Naive B cell (primary cell): ENCODE measurements around the gene CDKAL1. TPM values are rescaled to one million over a fixed set of nuclear protein-coding genes. Genes with fewer than 3 reads are reported as not detected.

Experiments used
- ATAC-seq, 2 donors: fragments of 150-1000 bp; cut with Tn5 transposase; 2 replicates each; pipeline ENCODE4 v1.10.0; 2021; ENCODE audit warnings: low read depth in 2 of 2, mild to moderate bottlenecking in 2 of 2, moderate library complexity in 2 of 2
- DNase-seq: peaks from one replicate; pipeline ENCODE4 v3.0.0; 2022
- H3K27ac Mint-ChIP-seq, 6 donors: one replicate each; pipeline ENCODE4 v1.8.0; 2020 to 2022; ENCODE audit warnings: mild to moderate bottlenecking in 6 of 6, mixed read lengths in 6 of 6, moderate library complexity in 5 of 6, inconsistent platforms in 2 of 6
- H3K27me3 Mint-ChIP-seq, 3 donors: one replicate each; pipeline ENCODE4 v1.8.0; 2021 to 2022; ENCODE audit warnings: mixed read lengths in 3 of 3, mild to moderate bottlenecking in 1 of 3
- H3K36me3 Mint-ChIP-seq, 2 donors: one replicate each; pipeline ENCODE4 v1.8.0; 2020 to 2022; ENCODE audit warnings: mixed read lengths in 2 of 2, inconsistent platforms in 1 of 2, mild to moderate bottlenecking in 1 of 2
- H3K4me1 Mint-ChIP-seq, 3 donors: one replicate each; pipeline ENCODE4 v1.8.0; 2020 to 2022; ENCODE audit warnings: mixed read lengths in 3 of 3, inconsistent platforms in 1 of 3, mild to moderate bottlenecking in 1 of 3, moderate library complexity in 1 of 3
- H3K4me3 Mint-ChIP-seq, 8 donors: one replicate each; pipeline ENCODE4 v1.8.0; 2020 to 2022; ENCODE audit warnings: mild to moderate bottlenecking in 8 of 8, mixed read lengths in 8 of 8, moderate library complexity in 8 of 8, inconsistent platforms in 2 of 8
- H3K9me3 Mint-ChIP-seq, 7 donors: one replicate each; pipeline ENCODE4 v1.8.0; 2020 to 2022; ENCODE audit warnings: mixed read lengths in 7 of 7, mild to moderate bottlenecking in 5 of 7, inconsistent platforms in 2 of 7, moderate library complexity in 1 of 7
- polyA plus RNA-seq, 6 donors: library from polyadenylated mRNA; unstranded; fragments of 300-500 nt; fragmentation: Illumina TruSeq; gene quantifications; one replicate each; pipeline ENCODE4 v1.2.3, GENCODE V29; 2021; ENCODE audit warnings: low read depth in 6 of 6

Gene CDKAL1
- polyA plus RNA-seq, 6 donors from 2014 or later, result 27.0 to 40.2 (median 33.6) TPM

GRCh38 chr6:20564269-20564668 is 30.0 kb downstream of the CDKAL1 start:
- Mint-ChIP-seq H3K27ac (no peak overlapping the region), H3K27me3 (no peaks in the 10 kb centered on the region), H3K9me3 (peaks cover 0 to 2% (median 0%) of the 10 kb centered on the region in 7 donors), H3K4me3 (no peak overlapping the region), H3K4me1 (peaks cover 8 to 11% (median 9%) of the 10 kb centered on the region in 3 donors), H3K36me3 (peaks cover 0 to 8% of the 10 kb centered on the region in 2 donors)
- peak; percentile 11 for DNase-seq
- no peak for ATAC-seq

- H3K27ac Mint-ChIP-seq, result no peak overlapping the region
- H3K4me3 Mint-ChIP-seq, result no peak overlapping the region
- H3K9me3 Mint-ChIP-seq, result peaks cover 0 to 2% (median 0%) of the 10 kb centered on the region in 7 donors
- peaks cover 9 to 11% (median 10%) of the 10 kb centered on the region in 3 donors for H3K4me1 Mint-ChIP-seq
- DNase-seq (no peak), ATAC-seq (no peak)
- H3K27me3 Mint-ChIP-seq, result no peaks in the 10 kb centered on the region
- H3K36me3 Mint-ChIP-seq, result peaks cover 3 to 8% of the 10 kb centered on the region in 2 donors
Measured at GRCh38 chr6:20564777-20565176, 30.5 kb downstream of the CDKAL1 start.

- H3K27me3 Mint-ChIP-seq, result no peaks in the 10 kb centered on the region
- DNase-seq, result no peak
- ATAC-seq, result no peak
- H3K4me3 Mint-ChIP-seq, result no peak overlapping the region
- H3K4me1 Mint-ChIP-seq, result peaks cover 9 to 11% (median 11%) of the 10 kb centered on the region in 3 donors
- H3K27ac Mint-ChIP-seq, result no peak overlapping the region
- H3K9me3 Mint-ChIP-seq, result peaks cover 0 to 2% (median 0%) of the 10 kb centered on the region in 7 donors
- H3K36me3 Mint-ChIP-seq, result peaks cover 4 to 8% of the 10 kb centered on the region in 2 donors
Measured at GRCh38 chr6:20565342-20565741, 31.1 kb downstream of the CDKAL1 start.

DNA sequence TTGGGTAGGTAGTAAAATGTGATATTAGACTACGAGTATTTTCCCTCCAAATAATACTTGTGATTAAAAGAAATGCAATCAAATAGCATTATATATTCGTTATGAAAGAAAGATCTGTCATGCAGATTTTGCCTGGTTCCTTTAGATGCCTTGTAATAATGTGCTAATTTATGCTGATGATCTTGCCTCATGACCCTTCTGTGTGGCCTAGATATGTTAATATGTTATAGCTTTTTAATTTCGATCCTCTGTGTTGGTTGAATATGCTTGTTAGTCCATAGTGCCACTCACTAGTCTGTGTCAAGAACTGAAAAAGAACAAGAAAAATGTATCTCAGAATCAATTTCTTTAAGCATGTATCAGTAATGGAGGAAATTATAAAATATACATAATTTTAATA is 31.9 kb downstream of the CDKAL1 start:
- Mint-ChIP-seq H3K27me3 (no peaks in the 10 kb centered on the region), H3K9me3 (peaks cover 0 to 2% (median 0%) of the 10 kb centered on the region in 7 donors), H3K4me3 (no peak overlapping the region), H3K36me3 (peaks cover 4 to 8% of the 10 kb centered on the region in 2 donors), H3K4me1 (peaks cover 9 to 11% (median 11%) of the 10 kb centered on the region in 3 donors), H3K27ac (peak overlapping the region in 1 of 6 donors; percentile 26)
- ATAC-seq (no peak), DNase-seq (no peak)

DNA sequence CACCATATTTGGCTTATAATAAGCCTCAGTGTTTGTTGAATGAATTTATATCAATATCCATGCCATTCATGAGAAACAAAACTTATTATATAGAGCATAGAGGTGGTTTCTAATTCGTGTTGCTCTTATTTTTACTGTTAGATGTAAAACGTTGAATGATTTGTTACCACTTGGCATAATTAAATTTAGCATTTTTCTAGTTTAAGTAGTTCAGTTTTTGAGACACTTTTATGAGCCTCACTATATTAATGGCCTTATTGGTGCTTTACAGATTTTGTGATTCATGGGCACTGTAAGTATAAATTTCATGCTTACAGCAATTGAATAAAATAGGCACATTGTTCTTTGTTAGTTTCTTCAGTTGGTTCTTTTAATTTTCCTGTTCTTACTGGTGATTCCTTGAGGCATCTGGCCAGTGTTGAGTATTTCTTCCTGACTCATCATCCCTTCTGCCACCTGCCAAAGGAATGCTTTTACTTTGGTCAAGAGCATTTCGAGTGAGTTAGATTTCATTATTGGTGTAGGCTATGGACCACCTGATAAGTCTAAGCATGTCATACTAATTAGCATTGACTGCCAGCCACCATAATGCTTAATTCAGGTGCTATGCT is 34.8 kb downstream of the CDKAL1 start:
- H3K4me1 Mint-ChIP-seq, result peaks cover 5 to 11% (median 9%) of the 10 kb centered on the region in 3 donors

DNA sequence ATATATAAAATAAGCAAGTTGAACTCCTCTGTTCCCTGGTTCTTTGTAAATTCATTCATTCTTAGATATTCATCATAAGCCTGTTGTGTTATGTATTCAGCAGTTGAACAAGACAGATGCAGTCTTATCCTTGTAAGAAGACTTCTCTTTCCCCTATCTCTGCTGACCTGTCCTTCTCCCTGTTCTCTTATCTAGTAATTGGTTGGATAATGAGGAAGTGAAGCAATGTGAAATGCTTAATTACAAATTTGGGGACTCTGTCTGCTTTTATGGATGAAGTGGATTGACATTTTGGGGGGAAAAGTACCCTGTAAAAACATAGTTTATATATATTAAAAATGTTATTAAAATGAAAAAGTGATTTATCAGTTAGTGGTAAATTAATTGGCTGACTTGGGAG is 37.0 kb downstream of the CDKAL1 start:
- peaks cover 0 to 2% (median 0%) of the 10 kb centered on the region in 7 donors for H3K9me3 Mint-ChIP-seq

More for the DNA sequence above, 34.8 kb downstream of the CDKAL1 start:
- no peaks in the 10 kb centered on the region for H3K27me3 Mint-ChIP-seq
- H3K36me3 Mint-ChIP-seq, result peaks cover 4 to 8% of the 10 kb centered on the region in 2 donors
- ATAC-seq, result no peak
- no peak overlapping the region for H3K4me3 Mint-ChIP-seq
- no peak overlapping the region for H3K27ac Mint-ChIP-seq
- DNase-seq, result no peak
- H3K9me3 Mint-ChIP-seq, result peaks cover 0 to 2% (median 0%) of the 10 kb centered on the region in 7 donors

GRCh38 chr6:20572288-20572687 is 38.0 kb downstream of the CDKAL1 start:
- peaks cover 0 to 2% (median 0%) of the 10 kb centered on the region in 7 donors for H3K9me3 Mint-ChIP-seq
- H3K4me3 Mint-ChIP-seq, result no peak overlapping the region
- ATAC-seq (no peak), DNase-seq (no peak)
- no peaks in the 10 kb centered on the region for H3K27me3 Mint-ChIP-seq
- H3K36me3 Mint-ChIP-seq, result peaks cover 7 to 8% of the 10 kb centered on the region in 2 donors
- H3K4me1 Mint-ChIP-seq, result peaks cover 0 to 7% (median 0%) of the 10 kb centered on the region in 3 donors
- no peak overlapping the region for H3K27ac Mint-ChIP-seq

More for the DNA sequence above, 37.0 kb downstream of the CDKAL1 start:
- no peaks in the 10 kb centered on the region for H3K27me3 Mint-ChIP-seq
- H3K27ac Mint-ChIP-seq, result peak overlapping the region in 1 of 6 donors; percentile 64
- DNase-seq, result no peak
- peaks cover 0 to 7% (median 0%) of the 10 kb centered on the region in 3 donors for H3K4me1 Mint-ChIP-seq
- ATAC-seq, result no peak
- H3K36me3 Mint-ChIP-seq, result peaks cover 4 to 8% of the 10 kb centered on the region in 2 donors
- H3K4me3 Mint-ChIP-seq, result no peak overlapping the region

GRCh38 chr6:20572940-20573339 is 38.7 kb downstream of the CDKAL1 start:
- H3K27ac Mint-ChIP-seq, result no peak overlapping the region

DNA sequence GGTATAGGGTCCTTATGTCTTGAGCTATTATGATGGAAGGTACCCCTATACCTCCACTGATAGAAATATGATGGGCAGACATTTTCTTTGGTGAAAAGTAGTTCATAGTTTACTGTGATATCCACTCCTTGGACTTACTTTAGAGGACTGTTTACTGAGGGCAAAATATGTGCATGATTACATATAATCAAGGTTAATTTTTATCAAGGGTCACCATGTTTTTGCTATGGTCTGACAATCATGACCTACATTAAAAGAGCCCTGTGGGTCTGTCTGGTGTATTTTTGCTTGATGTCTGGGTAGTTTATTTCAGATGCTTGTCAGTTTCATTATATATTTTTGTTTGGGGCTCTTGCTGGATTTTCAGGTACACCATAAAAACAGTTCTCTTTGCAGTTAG is 40.1 kb downstream of the CDKAL1 start:
- Mint-ChIP-seq H3K9me3 (no peaks in the 10 kb centered on the region), H3K27ac (peak overlapping the region in 1 of 6 donors; percentile 69)

More at GRCh38 chr6:20572940-20573339, 38.7 kb downstream of the CDKAL1 start:
- Mint-ChIP-seq H3K27me3 (no peaks in the 10 kb centered on the region), H3K4me1 (peaks cover 0 to 7% (median 0%) of the 10 kb centered on the region in 3 donors), H3K4me3 (no peak overlapping the region), H3K9me3 (peaks cover 0 to 2% (median 0%) of the 10 kb centered on the region in 7 donors), H3K36me3 (peaks cover 7 to 8% of the 10 kb centered on the region in 2 donors)
- no peak for ATAC-seq
- DNase-seq, result no peak

GRCh38 chr6:20575125-20575524 is 40.9 kb downstream of the CDKAL1 start:
- no peaks in the 10 kb centered on the region for H3K27me3 Mint-ChIP-seq
- H3K27ac Mint-ChIP-seq, result no peak overlapping the region
- no peak for DNase-seq
- H3K4me3 Mint-ChIP-seq, result no peak overlapping the region
- peaks cover 7 to 12% of the 10 kb centered on the region in 2 donors for H3K36me3 Mint-ChIP-seq
- H3K9me3 Mint-ChIP-seq, result no peaks in the 10 kb centered on the region
- ATAC-seq, result no peak
- no peaks in the 10 kb centered on the region for H3K4me1 Mint-ChIP-seq

More for the DNA sequence above, 40.1 kb downstream of the CDKAL1 start:
- Mint-ChIP-seq H3K4me3 (no peak overlapping the region), H3K27me3 (no peaks in the 10 kb centered on the region), H3K36me3 (peaks cover 7 to 16% of the 10 kb centered on the region in 2 donors), H3K4me1 (peaks cover 0 to 3% (median 0%) of the 10 kb centered on the region in 3 donors)
- DNase-seq (no peak), ATAC-seq (no peak)

GRCh38 chr6:20575704-20576451 is 41.6 kb downstream of the CDKAL1 start:
- peaks cover 7 to 12% of the 10 kb centered on the region in 2 donors for H3K36me3 Mint-ChIP-seq
- DNase-seq (no peak), ATAC-seq (no peak)
- H3K27me3 Mint-ChIP-seq, result no peaks in the 10 kb centered on the region
- no peak overlapping the region for H3K4me3 Mint-ChIP-seq
- no peaks in the 10 kb centered on the region for H3K9me3 Mint-ChIP-seq
- H3K4me1 Mint-ChIP-seq, result no peaks in the 10 kb centered on the region
- H3K27ac Mint-ChIP-seq, result peak overlapping the region in 1 of 6 donors; percentile 24

DNA sequence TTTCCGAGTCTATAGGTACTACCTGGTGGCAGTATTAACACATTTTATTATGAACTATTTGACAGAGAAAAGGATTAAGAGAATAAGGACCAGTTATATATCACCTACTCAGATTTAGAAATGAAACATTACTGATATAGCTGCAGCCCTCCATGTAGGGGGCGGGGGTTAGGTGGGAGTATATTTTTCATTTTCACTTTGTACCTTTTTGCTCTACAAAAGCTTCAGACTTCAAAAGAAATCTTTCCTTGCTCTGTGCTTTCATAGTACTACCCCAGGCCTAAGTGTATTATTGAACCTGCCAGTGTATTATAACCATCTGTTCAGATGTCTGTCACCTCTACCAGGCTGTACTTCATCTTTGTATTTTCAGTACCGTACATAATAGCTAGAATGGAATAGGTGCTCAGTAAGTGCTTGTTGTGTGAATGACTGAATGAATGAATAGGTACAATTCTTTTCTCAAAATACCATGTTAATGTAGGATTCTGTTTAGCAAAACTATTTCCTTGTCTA is 43.0 kb downstream of the CDKAL1 start:
- Mint-ChIP-seq H3K9me3 (no peaks in the 10 kb centered on the region), H3K36me3 (peaks cover 7 to 12% of the 10 kb centered on the region in 2 donors)

DNA sequence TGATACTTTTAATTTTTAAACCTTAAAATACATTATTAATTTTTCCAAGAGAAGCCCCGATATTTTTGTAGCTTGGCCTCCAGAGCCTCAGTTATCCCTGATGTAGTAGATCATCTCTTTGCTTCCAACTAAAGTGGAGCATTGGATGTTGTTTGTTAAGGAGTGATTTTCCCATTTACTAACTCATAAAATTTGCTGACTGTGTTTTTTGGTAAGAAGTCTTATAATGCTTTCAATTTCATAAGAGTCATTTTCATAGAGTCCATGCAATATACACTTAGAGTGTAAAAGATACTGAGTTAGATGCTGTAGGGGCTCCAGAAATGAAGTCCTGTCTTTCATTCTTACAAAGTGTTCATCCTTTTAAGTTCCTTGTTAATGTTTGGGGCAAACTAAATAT is 46.8 kb downstream of the CDKAL1 start:
- DNase-seq (no peak), ATAC-seq (no peak)
- peaks cover 0 to 5% (median 5%) of the 10 kb centered on the region in 3 donors for H3K4me1 Mint-ChIP-seq
- no peak overlapping the region for H3K4me3 Mint-ChIP-seq
- no peaks in the 10 kb centered on the region for H3K27me3 Mint-ChIP-seq
- peaks cover 12 to 20% of the 10 kb centered on the region in 2 donors for H3K36me3 Mint-ChIP-seq
- no peaks in the 10 kb centered on the region for H3K9me3 Mint-ChIP-seq
- H3K27ac Mint-ChIP-seq, result no peak overlapping the region

More for the DNA sequence above, 43.0 kb downstream of the CDKAL1 start:
- Mint-ChIP-seq H3K4me1 (no peaks in the 10 kb centered on the region), H3K27ac (no peak overlapping the region), H3K27me3 (no peaks in the 10 kb centered on the region), H3K4me3 (no peak overlapping the region)
- DNase-seq (no peak), ATAC-seq (no peak)
